ENCODE data around the gene UTS2B. TPM values are rescaled to one million over a fixed set of nuclear protein-coding genes. Genes with fewer than 3 reads are reported as not detected.

UTS2B gene
- total RNA-seq, 1 donor from 2014 or later = 0.68 TPM

DNA sequence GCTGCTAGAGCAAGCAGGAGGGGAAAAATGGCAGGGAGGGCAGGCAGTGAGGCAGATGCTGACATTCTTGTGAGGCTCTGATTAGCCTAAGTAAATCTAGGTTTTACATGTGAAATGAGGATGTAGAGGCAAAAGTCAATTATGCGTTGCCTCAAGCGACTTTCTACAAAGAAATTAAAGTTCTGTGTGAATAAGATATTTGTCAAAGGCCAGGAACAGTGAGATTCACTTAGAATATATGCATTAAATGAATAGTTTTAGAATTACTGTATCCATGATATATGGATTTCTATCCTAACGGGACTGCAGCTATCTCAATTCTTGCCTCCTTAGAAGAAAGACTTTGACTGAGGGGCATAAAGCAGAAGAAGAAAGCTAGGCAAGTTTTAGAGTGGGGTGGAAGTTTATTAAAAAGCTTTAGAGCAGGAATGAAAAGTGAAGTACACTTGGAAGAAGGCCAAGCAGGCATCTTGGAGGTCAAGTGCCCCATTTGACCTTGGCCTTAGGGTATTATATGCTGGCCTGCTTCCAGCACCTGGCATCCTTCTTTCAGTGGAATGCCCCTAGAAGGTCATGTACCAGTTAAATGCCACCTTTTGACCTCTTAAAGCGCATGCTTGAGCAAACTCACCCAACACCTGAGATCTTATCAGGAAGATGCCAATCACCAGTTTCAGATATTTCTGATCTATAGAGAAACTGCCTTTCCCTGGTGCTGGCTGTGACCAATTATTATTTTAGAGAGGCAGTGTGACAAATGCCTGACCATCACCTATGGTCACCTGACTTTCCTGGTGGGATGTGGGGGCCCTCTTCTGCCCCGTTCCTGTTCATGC, 93.1 kb downstream of the UTS2B start:
- DNase-seq = no peak

DNA sequence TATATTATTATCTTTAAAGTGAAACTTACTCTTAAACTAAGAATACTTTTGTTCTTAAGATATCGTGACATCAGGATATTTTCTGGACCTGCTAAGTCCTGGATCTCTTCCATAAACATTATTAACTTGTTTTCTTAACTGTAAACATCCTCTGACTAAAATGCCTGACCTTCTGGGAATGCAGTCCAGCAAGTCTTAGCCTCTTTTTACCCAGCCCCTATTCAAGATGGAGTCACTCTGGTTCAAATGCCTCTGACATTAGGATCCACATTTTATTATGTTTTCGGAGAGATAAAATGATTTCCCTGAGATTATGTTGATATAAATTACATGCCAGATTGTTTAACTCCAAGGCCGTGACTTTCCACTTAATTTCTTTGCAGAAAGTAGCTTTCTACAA, 93.7 kb downstream of the UTS2B start:
- DNase-seq = no peak

DNA sequence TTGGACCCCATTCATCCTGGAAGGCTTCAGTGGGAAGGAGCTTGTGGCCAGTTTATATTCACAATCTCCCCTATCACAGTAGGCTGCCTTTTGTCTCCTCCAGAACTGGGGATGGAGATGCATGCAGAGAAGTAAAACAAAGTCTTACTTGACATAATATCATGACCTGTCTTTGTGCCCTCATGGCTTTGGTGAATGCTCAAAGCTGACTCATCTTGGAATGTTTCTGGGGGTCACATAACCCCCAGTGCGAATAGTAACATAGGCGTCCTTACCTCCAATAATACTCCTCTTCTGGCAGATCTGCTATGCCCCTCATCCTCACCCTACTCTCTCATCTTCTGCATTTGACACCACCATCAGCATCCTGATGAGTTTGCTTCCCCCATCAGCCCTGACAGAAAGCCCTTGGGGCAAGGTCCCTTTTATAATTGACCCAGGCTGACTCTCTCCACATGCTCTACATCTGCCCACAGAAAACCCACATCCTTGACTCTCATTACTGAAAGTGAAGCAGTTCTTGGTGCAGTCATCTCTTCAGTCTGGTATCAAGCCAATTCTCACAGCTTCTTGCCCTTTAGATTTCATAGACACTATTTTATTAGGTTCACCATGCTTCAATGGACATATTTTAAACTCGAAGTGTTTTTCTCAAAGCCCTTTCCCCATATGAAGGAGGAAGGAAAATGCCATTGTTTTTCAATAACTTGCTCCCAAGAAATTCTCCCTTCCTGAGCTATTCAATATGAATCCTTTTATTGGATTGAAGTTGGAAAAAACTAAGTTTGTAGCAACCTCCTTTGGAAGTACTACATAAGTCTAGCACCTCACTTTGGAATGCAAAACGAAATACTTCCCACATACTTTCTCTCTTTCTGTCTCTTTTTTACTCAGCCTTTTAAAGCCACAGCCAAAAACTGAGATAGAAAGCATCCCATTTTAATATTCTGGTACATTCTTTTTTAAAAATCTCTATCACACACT, 94.7 kb downstream of the UTS2B start:
- DNase-seq = no peak

DNA sequence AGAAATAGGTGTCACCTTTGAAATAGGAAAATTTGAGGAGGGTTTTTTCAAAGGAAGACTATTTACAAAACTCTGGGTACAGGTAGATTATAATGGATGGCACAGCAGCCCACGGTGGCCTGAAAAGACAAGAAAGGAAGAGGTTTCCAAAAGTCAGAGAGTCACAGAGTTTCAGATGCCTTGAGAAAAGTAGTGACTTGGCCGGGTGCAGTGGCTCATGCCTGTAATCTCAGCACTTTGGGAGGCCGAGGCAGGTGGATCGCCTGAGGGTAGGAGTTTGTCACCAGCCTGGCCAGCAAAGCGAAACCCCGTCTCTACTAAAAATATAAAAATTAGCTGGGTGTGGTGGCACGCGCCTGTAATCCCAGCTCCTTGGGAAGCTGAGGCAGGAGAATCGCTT, 96.1 kb downstream of the UTS2B start:
- DNase-seq = no peak

DNA sequence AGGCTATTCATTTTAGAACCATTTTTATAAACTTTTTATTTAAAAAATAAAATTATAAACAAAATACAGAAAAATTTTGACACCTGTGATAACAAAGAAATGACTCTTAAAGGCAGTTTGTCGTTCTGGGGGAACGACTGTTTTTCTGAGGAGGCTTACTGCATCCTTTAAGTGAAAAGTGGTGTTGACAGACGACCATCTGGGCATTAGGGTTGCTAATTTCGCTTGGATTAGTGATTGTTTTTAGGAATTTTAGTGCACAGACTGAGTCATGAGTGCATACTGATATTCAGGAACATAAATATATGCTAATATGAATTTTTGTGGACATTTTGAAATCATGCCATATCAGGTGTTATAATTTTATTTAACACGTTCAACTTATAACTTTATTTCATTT, 102.8 kb downstream of the UTS2B start:
- no peak for DNase-seq

DNA sequence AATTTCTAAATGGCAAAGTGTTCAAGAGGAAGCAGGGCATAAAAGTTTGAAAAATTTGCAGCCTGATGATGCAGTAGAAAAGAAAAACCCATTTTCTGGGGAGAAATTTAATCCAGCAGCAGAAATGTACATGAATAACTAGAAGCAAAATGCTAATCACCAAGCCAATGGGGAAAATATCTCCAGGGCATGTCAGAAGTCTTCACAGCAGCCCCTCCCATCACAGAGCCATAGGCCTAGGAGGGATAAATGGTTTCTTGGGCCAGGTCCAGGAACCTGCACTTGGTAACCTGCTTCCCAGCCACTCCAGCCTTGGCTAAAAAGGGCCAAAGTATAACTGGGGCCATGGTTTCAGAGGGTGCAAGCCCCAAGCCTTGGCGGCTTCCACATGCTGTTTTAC, 108.7 kb downstream of the UTS2B start:
- DNase-seq = no peak

DNA sequence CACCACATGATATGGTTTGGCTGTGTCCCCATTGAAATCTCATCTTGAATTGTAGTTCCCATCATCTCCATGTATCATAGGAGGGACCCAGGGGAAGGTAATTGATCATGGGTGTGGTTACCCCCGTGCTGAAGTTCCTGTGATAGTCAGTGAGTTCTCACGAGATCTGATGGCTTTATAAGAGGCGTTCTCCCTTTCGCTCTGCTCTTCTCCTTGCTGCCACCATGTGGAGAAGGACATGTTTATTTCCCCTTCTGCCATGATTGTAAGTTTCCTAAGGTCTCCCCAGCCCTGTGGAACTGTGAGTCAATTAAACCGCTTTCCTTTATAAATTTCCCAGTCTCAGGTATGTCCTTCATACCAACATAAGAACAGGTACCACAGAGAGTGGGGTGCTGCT, 109.4 kb downstream of the UTS2B start:
- DNase-seq = no peak

DNA sequence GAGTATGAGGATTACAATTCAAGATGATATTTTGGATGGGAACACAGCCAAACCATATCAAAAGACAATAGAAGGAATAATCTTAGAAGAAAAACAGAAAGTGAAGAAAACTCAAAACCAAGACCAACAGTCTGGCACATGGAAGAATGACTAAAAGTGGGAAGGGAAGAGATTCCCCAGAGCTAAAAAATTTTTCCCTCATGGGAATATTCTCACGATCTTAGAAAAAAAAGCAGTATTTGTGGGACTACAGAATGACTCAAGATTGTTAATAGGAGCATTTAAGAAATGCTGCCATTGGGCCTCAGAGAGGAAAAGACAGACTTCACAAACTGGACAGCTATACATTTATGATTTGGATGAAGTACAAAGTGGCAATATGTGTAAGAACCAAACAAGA, 113.0 kb downstream of the UTS2B start:
- no peak for DNase-seq

Other genes with a start within 250 kb of the UTS2B start
- not detected in 2 replicates for gene OSTN, start 131.3 kb downstream of the UTS2B start, total RNA-seq
- 267 and 372 TPM in 2 replicates for gene CCDC50, start 1.1 kb downstream of the UTS2B start, total RNA-seq
- gene PYDC2, start 130.6 kb upstream of the UTS2B start, total RNA-seq = not detected in 2 replicates